GM12892 (cell line): ENCODE measurements around the gene TEX14.

ENCODE experiments used
- POLR2A ChIP-seq: IDR thresholded peaks from 2 replicates; pipeline ENCODE4 v1.6.1; 2011; ENCODE audit warnings: low read depth, low read length, control low read depth
- TAF1 ChIP-seq: IDR thresholded peaks from 2 replicates; pipeline ENCODE4 v1.6.1; 2011; ENCODE audit warnings: low read depth, mild to moderate bottlenecking, control low read depth, low read length, borderline replicate concordance

DNA sequence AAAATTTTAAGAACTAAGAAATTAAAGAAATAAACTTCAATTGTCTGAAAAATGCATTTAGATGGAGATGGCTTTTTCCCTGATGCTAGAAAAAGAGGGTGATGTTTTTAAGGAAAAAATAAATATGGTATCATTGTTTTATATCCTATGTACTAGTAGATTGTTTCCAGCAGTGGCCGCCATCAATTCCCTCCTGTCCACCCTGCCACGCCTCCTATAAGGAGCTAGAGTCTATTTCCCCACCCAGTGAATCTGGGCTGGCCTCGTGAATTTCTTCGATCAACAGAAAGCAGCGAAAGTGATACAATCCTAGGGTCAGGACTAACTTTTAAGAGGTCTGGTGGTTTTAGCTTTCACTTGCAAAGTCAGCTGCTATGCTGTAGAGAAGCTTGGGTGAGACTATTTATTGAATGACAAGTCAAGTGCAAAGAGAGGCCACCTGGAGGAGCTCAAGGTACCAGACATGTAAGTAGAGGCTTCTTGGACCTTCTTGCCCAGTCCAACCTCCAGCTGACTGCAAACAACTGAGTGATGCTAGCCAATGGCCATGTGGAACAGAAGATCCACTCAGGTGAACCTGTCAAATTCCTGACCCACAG, 96.6 kb downstream of the TEX14 start:
- TF ChIP-seq TAF1 (no peak), POLR2A (no peak)
